Endodermal cell (in vitro differentiated cells): ENCODE results near the gene LHPP. TPM values are rescaled to one million over a fixed set of nuclear protein-coding genes. Genes with fewer than 3 reads are reported as not detected.

ENCODE experiments used
- DNase-seq: peaks from one replicate; pipeline ENCODE4 v3.0.0-alpha.2; 2017
- H3K27ac ChIP-seq: 2 replicates; pipeline ENCODE4 v1.5.1; 2013; ENCODE audit warnings: mild to moderate bottlenecking, low read depth, low read length, moderate library complexity
- H3K27me3 ChIP-seq: 2 replicates; pipeline ENCODE4 v1.6.1; 2013; ENCODE audit warnings: mild to moderate bottlenecking, low read length, moderate library complexity; ENCODE audit not compliant: insufficient read depth, control insufficient read depth, poor library complexity, severe bottlenecking
- H3K36me3 ChIP-seq: 2 replicates; pipeline ENCODE4 v1.7.0; 2013; ENCODE audit warnings: mild to moderate bottlenecking, low read length, moderate library complexity; ENCODE audit not compliant: control insufficient read depth, insufficient read depth
- H3K4me1 ChIP-seq: one replicate; pipeline ENCODE4 v1.7.0; 2013; ENCODE audit warnings: low read length; ENCODE audit not compliant: control insufficient read depth, insufficient read depth
- H3K4me3 ChIP-seq: 2 replicates; pipeline ENCODE4 v1.5.1; 2013; ENCODE audit warnings: mild to moderate bottlenecking, low read length, moderate library complexity
- H3K9ac ChIP-seq: 2 replicates; pipeline ENCODE4 v1.6.1; 2013; ENCODE audit warnings: mild to moderate bottlenecking, low read length, moderate library complexity; ENCODE audit not compliant: poor library complexity, severe bottlenecking; ENCODE audit errors: extremely low read depth
- H3K9me3 ChIP-seq: 2 replicates; pipeline ENCODE4 v1.6.1; 2013; ENCODE audit warnings: mild to moderate bottlenecking, low read length, moderate library complexity; ENCODE audit not compliant: control insufficient read depth
- H3K27ac Mint-ChIP-seq: 2 replicates; pipeline ENCODE4 v1.8.0; 2020; ENCODE audit warnings: mixed read lengths
- H3K27me3 Mint-ChIP-seq: 2 replicates; pipeline ENCODE4 v1.8.0; 2021; ENCODE audit warnings: mild to moderate bottlenecking, mixed read lengths; ENCODE audit not compliant: insufficient read depth
- H3K36me3 Mint-ChIP-seq: 2 replicates; pipeline ENCODE4 v1.8.0; 2020; ENCODE audit warnings: low read depth, mixed read lengths
- H3K4me1 Mint-ChIP-seq: 2 replicates; pipeline ENCODE4 v1.8.0; 2020; ENCODE audit warnings: mixed read lengths
- H3K4me3 Mint-ChIP-seq: 2 replicates; pipeline ENCODE4 v1.8.0; 2020; ENCODE audit warnings: mild to moderate bottlenecking, moderate library complexity, mixed read lengths
- H3K9me3 Mint-ChIP-seq: 2 replicates; pipeline ENCODE4 v1.8.0; 2020; ENCODE audit warnings: mild to moderate bottlenecking, mixed read lengths
- CTCF ChIP-seq: fragments of 200-600 bp; sonication (generic); conservative IDR thresholded peaks from 2 replicates; pipeline ENCODE4 v1.5.0; 2021; ENCODE audit warnings: antibody characterized with exemption, mild to moderate bottlenecking
- whole genome bisulfite sequencing, 2 experiments: methylation state at CpG; one replicate each; pipeline versions ENCODE4 v1.1.5 to v1.1.7; 2013; ENCODE audit warnings: missing lambda C conversion rate in 2 of 2, mixed read lengths in 1 of 2; ENCODE audit not compliant: insufficient coverage in 1 of 2, insufficient read length in 1 of 2; 5-methylcytosine and 5-hydroxymethylcytosine counted together
- total RNA-seq, 2 donors: library from RNA; stranded (reverse); fragmentation: NEBNext Ultra II Directional in 1 of 2; extraction: Animal tissue kit (Norgen Biotek cat#: 25700) in 1 of 2; gene quantifications; 2 replicates in 1 of 2; 3 replicates in 1 of 2; pipeline ENCODE4 v1.2.1, GENCODE V29; 2021

Gene LHPP
- total RNA-seq, 2 donors from 2014 or later: 23.3 to 24.8 TPM

GRCh38 chr10:124530215-124530665 is 68.6 kb downstream of the LHPP start:
- Histone ChIP-seq H3K27me3 (no peaks in the 10 kb centered on the region), H3K4me1 (no peaks in the 10 kb centered on the region), H3K9me3 (no peaks in the 10 kb centered on the region), H3K36me3 (no peaks in the 10 kb centered on the region), H3K4me3 (no peak overlapping the region), H3K27ac (no peak overlapping the region), H3K9ac (no peak overlapping the region)
- peak; percentile 97 for DNase-seq
- H3K36me3 Mint-ChIP-seq: no peaks in the 10 kb centered on the region
- no peaks in the 10 kb centered on the region for H3K4me1 Mint-ChIP-seq
- H3K27ac Mint-ChIP-seq: no peak overlapping the region
- H3K27me3 Mint-ChIP-seq: no peaks in the 10 kb centered on the region
- no peaks in the 10 kb centered on the region for H3K9me3 Mint-ChIP-seq
- 28 to 33% methylated on average over 6 to 18 of the region's 18 CpGs for WGBS, 2 experiments
- peak; percentile 89 for TF ChIP-seq CTCF
- H3K4me3 Mint-ChIP-seq: no peak overlapping the region

DNA sequence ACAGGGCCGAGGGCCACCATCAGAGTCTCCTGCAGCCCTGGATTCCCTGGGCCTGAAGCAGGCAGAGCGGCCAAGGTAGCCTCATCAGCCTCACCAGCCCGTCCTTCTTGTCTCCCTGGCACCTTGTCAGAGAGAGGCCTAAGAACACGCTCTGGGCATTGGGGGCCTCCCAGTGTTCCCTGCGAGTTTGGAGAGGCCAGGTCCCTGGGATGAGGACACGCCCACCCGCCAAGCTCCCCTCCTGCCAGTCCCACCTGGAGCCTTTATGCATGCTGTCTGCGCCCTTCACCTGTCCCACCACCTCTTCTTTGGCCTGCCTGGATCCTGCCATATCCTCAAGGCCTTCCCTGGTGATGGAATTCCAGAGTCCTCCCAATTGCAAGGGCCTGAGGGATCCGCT is 69.2 kb downstream of the LHPP start:
- Histone ChIP-seq H3K4me1 (no peaks in the 10 kb centered on the region), H3K9me3 (no peaks in the 10 kb centered on the region), H3K36me3 (no peaks in the 10 kb centered on the region), H3K27me3 (no peaks in the 10 kb centered on the region), H3K9ac (no peak overlapping the region), H3K27ac (no peak overlapping the region), H3K4me3 (no peak overlapping the region)
- 93 to 98% methylated on average over 5 to 9 of the region's 9 CpGs for WGBS, 2 experiments
- Mint-ChIP-seq H3K27ac (no peak overlapping the region), H3K4me1 (peaks cover under 1% of the 10 kb centered on the region), H3K27me3 (no peaks in the 10 kb centered on the region), H3K9me3 (no peaks in the 10 kb centered on the region), H3K36me3 (no peaks in the 10 kb centered on the region), H3K4me3 (no peak overlapping the region)
- no peak for TF ChIP-seq CTCF
- DNase-seq: no peak

DNA sequence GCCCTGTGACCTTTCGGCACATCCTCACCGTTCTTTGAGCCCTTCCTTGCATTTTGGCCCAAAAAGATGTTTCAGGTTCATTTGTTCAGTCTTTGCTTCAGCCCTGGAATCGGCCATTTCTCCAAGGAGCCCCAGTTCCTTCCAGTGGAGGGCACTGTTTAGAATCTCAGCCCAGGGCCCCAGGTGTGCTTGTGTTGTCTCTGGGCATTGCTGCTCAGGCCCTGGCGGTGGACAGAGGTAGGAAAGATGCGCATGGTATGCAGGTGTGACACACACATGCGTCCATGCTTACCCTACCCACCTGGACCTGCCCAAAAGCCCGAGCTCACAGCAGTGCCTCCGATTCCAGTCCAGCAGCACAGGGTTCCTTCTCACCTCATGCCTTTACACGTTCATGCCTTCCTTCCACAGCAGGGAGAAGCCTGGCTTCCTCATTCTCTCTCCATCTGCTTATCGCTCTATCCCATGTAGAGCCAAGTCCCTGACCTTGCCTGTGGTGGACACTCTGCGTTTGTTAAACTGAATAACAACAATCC is 70.6 kb downstream of the LHPP start:
- H3K4me1 ChIP-seq: no peaks in the 10 kb centered on the region
- TF ChIP-seq CTCF: peak; percentile 87
- H3K9ac ChIP-seq: no peak overlapping the region
- no peaks in the 10 kb centered on the region for H3K9me3 ChIP-seq
- H3K36me3 Mint-ChIP-seq: no peaks in the 10 kb centered on the region
- H3K27ac Mint-ChIP-seq: no peak overlapping the region
- no peaks in the 10 kb centered on the region for H3K27me3 Mint-ChIP-seq
- 71 to 80% methylated on average over 10 to 11 of the region's 11 CpGs for WGBS, 2 experiments
- H3K4me3 Mint-ChIP-seq: no peak overlapping the region
- no peak overlapping the region for H3K4me3 ChIP-seq
- no peaks in the 10 kb centered on the region for H3K36me3 ChIP-seq
- no peaks in the 10 kb centered on the region for H3K9me3 Mint-ChIP-seq
- DNase-seq: peak; percentile 93
- H3K27me3 ChIP-seq: no peaks in the 10 kb centered on the region
- peaks cover 8% of the 10 kb centered on the region for H3K4me1 Mint-ChIP-seq
- H3K27ac ChIP-seq: no peak overlapping the region
